ENCODE measurements around the gene LPIN1.

GRCh38 chr2:11754700-11755015 is 8.2 kb downstream of the LPIN1 start:
- TF ChIP-seq TAF1 (IDR thresholded peaks at IDR 0.05; ENCODE audit: borderline replicate concordance, insufficient read depth, low read length) (no peak), SIN3A (IDR thresholded peaks at IDR 0.05; ENCODE audit: borderline replicate concordance, insufficient read depth, low read length) (no peak), REST (IDR thresholded peaks at IDR 0.05; ENCODE audit: insufficient read depth in 1 of 2, low read depth in 2 of 2, low read length in 2 of 2) (no peak), POLR2AphosphoS5 (IDR thresholded peaks at IDR 0.05; ENCODE audit: low read depth, low read length) (no peak)
